CD4-positive, alpha-beta T cell (primary cell): ENCODE results near the gene SYDE2. TPM values are rescaled to one million over a fixed set of nuclear protein-coding genes. Genes with fewer than 3 reads are reported as not detected.

Experiments used
- ATAC-seq: fragments of 200-7000 bp; cut with Tn5 transposase; one replicate; pipeline ENCODE4 v1.10.0; 2022; ENCODE audit warnings: mild to moderate bottlenecking; ENCODE audit not compliant: poor library complexity
- CTCF ChIA-PET: fragments of 350-600 bp; sonication (Branson Sonifier 250); formaldehyde crosslinking; loops from one replicate; lab custom pipeline; 2021; ENCODE audit warnings: antibody characterized with exemption, inconsistent platforms; lab: Charles Lee
- POLR2A ChIA-PET: fragments of 350-600 bp; sonication (Branson Sonifier 250); formaldehyde crosslinking; loops from one replicate; lab custom pipeline; 2021; ENCODE audit warnings: antibody characterized with exemption, inconsistent platforms; lab: Charles Lee
- DNase-seq, 14 experiments: peaks; one replicate each; pipeline ENCODE4 v3.0.0-alpha.2; 2013 to 2020; ENCODE audit warnings: mixed read lengths in 2 of 14
- H3K27ac ChIP-seq, 2 donors: one replicate each; pipeline versions ENCODE4 v1.5.1 to v1.7.0; 2013; ENCODE audit warnings: low read length in 2 of 2, low read depth in 1 of 2, mild to moderate bottlenecking in 1 of 2
- H3K27me3 ChIP-seq, 2 experiments: 1 replicate in 1 of 2; 2 replicates in 1 of 2; pipeline versions ENCODE4 v1.6.1 to v1.7.0; 2013; ENCODE audit warnings: low read length in 2 of 2, control low read depth in 1 of 2, mild to moderate bottlenecking in 1 of 2, moderate library complexity in 1 of 2; ENCODE audit not compliant: insufficient read depth in 2 of 2, control insufficient read depth in 1 of 2
- H3K36me3 ChIP-seq: one replicate; pipeline ENCODE4 v1.6.1; 2013; ENCODE audit warnings: low read length, control low read depth; ENCODE audit not compliant: insufficient read depth
- H3K4me1 ChIP-seq: one replicate; pipeline ENCODE4 v1.6.1; 2013; ENCODE audit warnings: low read length, control low read depth; ENCODE audit not compliant: insufficient read depth
- H3K4me3 ChIP-seq: one replicate; pipeline ENCODE4 v1.5.1; 2013; ENCODE audit warnings: mild to moderate bottlenecking, low read length, moderate library complexity
- H3K9me3 ChIP-seq, 2 experiments: 1 replicate in 1 of 2; 2 replicates in 1 of 2; pipeline versions ENCODE4 v1.6.1 to v1.7.0; 2013; ENCODE audit warnings: low read length in 2 of 2, mild to moderate bottlenecking in 2 of 2, control low read depth in 1 of 2, moderate library complexity in 1 of 2; ENCODE audit not compliant: control insufficient read depth in 1 of 2, insufficient read depth in 1 of 2
- H3K27ac Mint-ChIP-seq: one replicate; pipeline ENCODE4 v1.8.0; 2020; ENCODE audit warnings: mixed read lengths
- H3K27me3 Mint-ChIP-seq: one replicate; pipeline ENCODE4 v1.8.0; 2021; ENCODE audit warnings: mixed read lengths
- H3K36me3 Mint-ChIP-seq: one replicate; pipeline ENCODE4 v1.8.0; 2021; ENCODE audit warnings: low read depth, mixed read lengths
- H3K4me1 Mint-ChIP-seq: one replicate; pipeline ENCODE4 v1.8.0; 2021; ENCODE audit warnings: low read depth, mixed read lengths
- H3K4me3 Mint-ChIP-seq: one replicate; pipeline ENCODE4 v1.8.0; 2020; ENCODE audit warnings: mild to moderate bottlenecking, mixed read lengths
- H3K9me3 Mint-ChIP-seq: one replicate; pipeline ENCODE4 v1.8.0; 2020; ENCODE audit warnings: mixed read lengths
- CTCF ChIP-seq: fragments of 200-600 bp; IDR thresholded peaks from one replicate; pipeline ENCODE4 v1.8.0; 2022; ENCODE audit warnings: antibody characterized with exemption, mild to moderate bottlenecking
- intact Hi-C, 2 experiments: fragments of 100-400 bp; cut with DNase I in 1 of 2; cut with micrococcal nuclease in 1 of 2; formaldehyde crosslinking; loops; one replicate each; pipeline versions ENCODE4 v1.15.1 to v1.9.0; 2023 to 2025; cut with DNase I, micrococcal nuclease
- total RNA-seq, 174 experiments: library from RNA in 2 of 174; stranded (reverse) in 2 of 174; gene quantifications; one replicate each; pipeline ENCODE4 v1.2.3 and lab custom pipeline; 2021 to 2026

The SYDE2 gene
- total RNA-seq, 2 experiments from 2014 or later, result 6.4 to 6.9 TPM

DNA sequence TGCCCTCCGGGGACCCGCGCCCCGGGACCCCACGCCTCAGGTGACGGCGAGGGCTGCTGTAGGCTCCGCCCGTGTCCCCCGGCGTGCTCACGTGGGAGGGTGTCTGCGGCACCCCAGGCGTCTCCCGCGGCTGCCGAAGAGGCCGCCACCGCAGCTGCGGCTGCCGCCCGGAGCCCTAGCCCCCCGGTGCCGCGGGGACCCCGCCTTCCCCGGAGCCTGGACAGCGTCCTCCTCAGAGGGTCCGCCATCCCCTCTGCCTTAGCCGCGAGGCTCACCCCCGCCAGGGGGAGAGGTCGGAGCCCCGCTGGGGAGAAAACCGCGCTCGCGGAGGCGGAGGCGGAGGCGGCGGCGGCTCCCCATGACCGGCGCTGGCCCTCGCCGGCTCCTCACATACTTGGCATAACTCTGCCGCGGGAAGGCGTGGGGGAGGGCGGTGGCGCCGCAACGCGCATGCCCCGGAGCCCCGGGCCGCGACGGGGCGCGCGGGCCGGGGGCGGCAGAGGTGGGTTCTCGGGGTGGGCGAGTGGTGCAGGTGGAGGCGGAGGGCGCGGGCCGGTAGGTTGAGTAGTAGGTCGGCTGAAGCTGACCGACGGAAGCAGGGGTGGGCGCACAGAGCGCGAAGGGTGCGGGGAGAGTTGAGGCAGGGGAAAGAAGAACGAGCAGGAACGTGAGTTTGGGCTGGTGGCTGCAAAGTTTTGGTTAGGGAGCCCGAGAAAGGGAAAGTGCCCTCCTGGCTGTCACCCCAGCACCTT is 700 bp upstream of the SYDE2 start:
- TF ChIP-seq CTCF, result no peak
- peak overlapping the region; percentile 38 to 95 for H3K27ac ChIP-seq
- CTCF ChIA-PET, result interaction anchor here (1.2 to 3.7 kb wide), 3 partner anchors 53 to 257 kb away, joined by 3 to 12 read pairs (median 4); partner anchors contain the start of gene C1orf52
- H3K9me3 ChIP-seq, result no peaks in the 10 kb centered on the region
- DNase-seq (peak; percentile 41 to 90 (median 70)), ATAC-seq (peak; percentile 73)
- peaks cover 16% of the 10 kb centered on the region for H3K4me1 ChIP-seq
- POLR2A ChIA-PET, result interaction anchor here (0.8 to 3.8 kb wide), 16 partner anchors 8 to 1057 kb away, joined by 3 to 38 read pairs (median 4); partner anchors contain the start of genes BCL10, C1orf52 and PRKACB
- no peaks in the 10 kb centered on the region for H3K27me3 ChIP-seq
- peaks cover 13% of the 10 kb centered on the region for H3K36me3 Mint-ChIP-seq
- intact Hi-C loops, result loop anchor here (1.0 to 5.0 kb wide), 6 partner anchors 23 to 256 kb away; partner anchors contain the start of genes C1orf52 (in 2 of the 2), BCL10 (in 1 of the 2) and MCOLN3 (in 1 of the 2)
- H3K27ac Mint-ChIP-seq, result peak overlapping the region; percentile 97
- H3K4me3 Mint-ChIP-seq, result peak overlapping the region; percentile 98
- peak overlapping the region; percentile 66 for H3K4me3 ChIP-seq
- no peaks in the 10 kb centered on the region for H3K36me3 ChIP-seq
- H3K27me3 Mint-ChIP-seq, result peaks cover 42% of the 10 kb centered on the region
- H3K4me1 Mint-ChIP-seq, result peaks cover 41% of the 10 kb centered on the region
- H3K9me3 Mint-ChIP-seq, result no peaks in the 10 kb centered on the region

DNA sequence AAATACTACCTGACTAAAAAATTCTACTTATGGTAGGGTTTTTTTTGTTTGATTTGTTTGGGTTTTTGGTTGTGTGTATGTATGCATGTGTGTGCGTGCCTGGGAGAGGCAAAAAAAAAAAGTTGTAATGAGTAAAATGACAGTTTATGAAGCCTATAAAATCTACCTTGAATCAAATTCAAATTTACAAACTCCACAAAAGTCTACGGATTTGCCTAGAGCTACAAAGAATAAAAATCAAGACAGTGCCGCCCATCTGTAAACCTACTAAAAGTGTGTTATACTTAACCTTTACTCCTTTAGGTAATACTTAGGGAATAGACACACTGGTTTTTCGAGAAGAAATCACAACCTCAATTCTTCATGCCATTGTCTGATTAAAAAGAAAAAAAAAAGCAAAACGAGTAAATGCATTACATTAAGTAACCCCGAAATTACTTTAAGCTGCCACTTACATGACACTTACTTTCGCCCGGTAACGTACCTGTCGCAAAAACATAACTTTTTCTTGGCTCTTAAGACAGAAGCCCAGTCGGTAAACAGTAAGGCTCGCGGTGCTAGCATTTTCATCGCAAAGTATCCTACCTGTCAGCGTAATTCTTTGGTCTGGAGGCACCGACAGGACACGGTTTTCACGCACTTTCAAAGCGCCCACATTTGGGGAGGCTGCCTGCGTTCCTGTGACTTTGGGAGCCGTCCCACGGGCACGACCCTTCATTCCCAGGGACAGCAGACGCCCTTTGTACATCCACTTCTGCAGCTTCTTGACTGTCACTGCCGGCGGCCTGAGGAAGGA is 951 bp downstream of the SYDE2 start:
- TF ChIP-seq CTCF, result no peak
- Histone ChIP-seq H3K27me3 (no peaks in the 10 kb centered on the region), H3K9me3 (no peaks in the 10 kb centered on the region), H3K36me3 (no peaks in the 10 kb centered on the region), H3K4me1 (peaks cover 16% of the 10 kb centered on the region), H3K27ac (peak overlapping the region in 1 of 2 donors; percentile 13), H3K4me3 (peak overlapping the region; percentile 66)
- Mint-ChIP-seq H3K36me3 (peaks cover 13% of the 10 kb centered on the region), H3K27ac (peak overlapping the region; percentile 82), H3K4me3 (peak overlapping the region; percentile 89), H3K4me1 (peaks cover 54% of the 10 kb centered on the region), H3K9me3 (no peaks in the 10 kb centered on the region), H3K27me3 (peaks cover 33% of the 10 kb centered on the region)
- ATAC-seq (no peak), DNase-seq (peak in 7 of 14 experiments; percentile 4 to 58 (median 22))
- ChIA-PET CTCF (interaction anchor here (0.6 to 3.7 kb wide), 4 partner anchors 10 to 255 kb away, joined by 3 to 12 read pairs (median 4); partner anchors contain the start of gene C1orf52), POLR2A (interaction anchor here (0.6 to 3.8 kb wide), 12 partner anchors 18 to 255 kb away, joined by 3 to 38 read pairs (median 4); partner anchors contain the start of genes BCL10 and C1orf52)
- intact Hi-C loops, result loop anchor here (1.0 to 5.0 kb wide), 6 partner anchors 21 to 153 kb away; partner anchors contain the start of genes C1orf52 (in 2 of the 2), BCL10 (in 1 of the 2) and MCOLN3 (in 1 of the 2)

DNA sequence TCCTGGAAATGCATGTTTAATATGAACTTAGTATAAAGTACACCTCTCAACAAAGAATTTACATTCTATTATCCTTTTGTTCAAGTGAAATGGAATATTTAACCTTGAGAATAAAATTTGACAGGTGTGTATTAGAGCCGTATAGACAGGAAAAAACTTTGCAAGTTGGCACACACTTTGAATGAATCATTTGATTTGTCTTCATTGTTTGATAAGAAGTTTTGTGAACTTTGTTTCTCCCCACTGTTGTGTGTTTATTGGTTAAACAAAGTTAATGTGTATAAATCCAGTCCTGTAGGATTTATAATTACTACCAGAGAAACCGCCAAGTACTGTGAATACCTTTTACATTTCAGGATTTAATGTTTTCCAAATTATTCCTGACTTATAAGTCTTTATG is 2.0 kb downstream of the SYDE2 start:
- Mint-ChIP-seq H3K4me1 (peaks cover 54% of the 10 kb centered on the region), H3K9me3 (no peaks in the 10 kb centered on the region), H3K27ac (peak overlapping the region; percentile 82), H3K36me3 (peaks cover 13% of the 10 kb centered on the region), H3K4me3 (peak overlapping the region; percentile 42), H3K27me3 (peaks cover 28% of the 10 kb centered on the region)
- ChIA-PET POLR2A (interaction anchor here (1.3 to 3.8 kb wide), 3 partner anchors 56 to 77 kb away, joined by 4 to 38 read pairs (median 15); partner anchors contain the start of genes BCL10 and C1orf52), CTCF (no interaction called here)
- H3K4me1 ChIP-seq, result peaks cover 16% of the 10 kb centered on the region
- no peak overlapping the region for H3K4me3 ChIP-seq
- ATAC-seq (no peak), DNase-seq (no peak)
- H3K36me3 ChIP-seq, result no peaks in the 10 kb centered on the region
- TF ChIP-seq CTCF, result no peak
- intact Hi-C loops, result loop anchor here in 1 of 2 experiments (1.0 kb wide), 1 partner anchor 78 kb away; no protein-coding TSS in a partner anchor
- no peak overlapping the region for H3K27ac ChIP-seq
- no peaks in the 10 kb centered on the region for H3K27me3 ChIP-seq
- no peaks in the 10 kb centered on the region for H3K9me3 ChIP-seq
